Measurements from ENCODE around the gene PCAT7. TPM values are rescaled to one million over a fixed set of nuclear protein-coding genes. Genes with fewer than 3 reads are reported as not detected.
"Not testable (repeated sequence)": the region's sequence is repeated elsewhere in the genome, so short reads cannot be mapped to it uniquely, and the experiment has no call there.

The PCAT7 gene
- not detected for total RNA-seq

DNA sequence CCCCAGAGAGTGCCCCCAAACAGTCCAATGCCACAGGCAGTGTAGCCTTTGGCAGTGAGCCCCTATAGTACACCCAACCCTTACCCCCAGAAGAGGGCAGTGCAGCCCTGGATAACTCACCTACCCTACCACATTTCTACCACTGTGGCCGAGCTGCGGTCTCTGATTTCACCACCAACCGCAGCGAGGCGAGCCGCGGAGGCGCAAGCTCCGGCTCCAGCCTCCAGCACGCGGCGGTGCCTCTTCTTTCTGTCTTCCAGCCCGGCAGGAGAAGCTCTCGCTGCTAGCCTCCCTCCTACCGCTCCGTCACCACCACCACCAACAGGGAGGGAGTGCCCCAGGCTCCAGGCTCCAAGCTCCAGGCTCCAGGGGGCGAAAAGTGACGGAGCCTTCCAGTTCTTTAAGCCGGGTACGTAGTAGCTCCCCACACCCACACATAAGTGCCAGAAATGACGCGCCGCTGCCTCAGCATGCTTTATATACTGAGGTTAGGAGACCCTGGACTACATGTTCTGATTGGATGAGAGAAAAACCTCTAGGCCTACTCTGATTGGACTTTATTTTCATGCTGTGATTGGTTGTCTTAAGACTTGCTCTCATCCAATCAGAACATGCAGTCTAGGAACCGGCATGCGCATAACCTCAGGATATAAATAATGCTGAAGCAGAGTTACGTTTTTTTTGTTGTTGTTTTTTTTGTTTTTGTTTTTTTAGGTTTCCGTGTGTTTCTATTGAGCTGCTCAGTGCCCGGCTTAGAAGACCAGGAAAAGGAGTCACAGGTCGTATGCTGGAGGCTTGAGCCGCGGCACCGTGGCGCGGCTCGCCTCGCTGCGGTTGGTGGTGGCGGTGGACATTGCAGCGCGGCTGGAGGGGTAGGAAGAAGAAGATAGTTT, at the start of gene PCAT7:
PCAT7 (plus strand) TSS at position 645 of the 893 bp plus-strand sequence.
- no peak for DNase-seq

DNA sequence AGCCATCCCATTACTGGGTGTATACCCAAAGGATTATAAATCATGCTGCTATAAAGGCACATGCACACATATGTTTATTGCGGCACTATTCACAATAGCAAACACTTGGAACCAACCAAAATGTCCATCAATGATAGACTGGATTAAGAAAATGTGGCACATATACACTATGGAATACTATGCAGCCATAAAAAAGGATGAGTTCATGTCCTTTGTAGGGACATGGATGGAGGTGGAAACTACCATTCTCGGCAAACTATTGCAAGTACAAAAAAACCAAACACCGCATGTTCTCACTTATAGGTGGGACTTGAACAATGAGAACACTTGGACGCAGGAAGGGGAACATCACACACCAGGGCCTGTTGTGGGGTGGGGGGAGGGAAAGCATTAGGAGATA, 48.5 kb upstream of the PCAT7 start:
- DNase-seq = not testable (repeated sequence)

DNA sequence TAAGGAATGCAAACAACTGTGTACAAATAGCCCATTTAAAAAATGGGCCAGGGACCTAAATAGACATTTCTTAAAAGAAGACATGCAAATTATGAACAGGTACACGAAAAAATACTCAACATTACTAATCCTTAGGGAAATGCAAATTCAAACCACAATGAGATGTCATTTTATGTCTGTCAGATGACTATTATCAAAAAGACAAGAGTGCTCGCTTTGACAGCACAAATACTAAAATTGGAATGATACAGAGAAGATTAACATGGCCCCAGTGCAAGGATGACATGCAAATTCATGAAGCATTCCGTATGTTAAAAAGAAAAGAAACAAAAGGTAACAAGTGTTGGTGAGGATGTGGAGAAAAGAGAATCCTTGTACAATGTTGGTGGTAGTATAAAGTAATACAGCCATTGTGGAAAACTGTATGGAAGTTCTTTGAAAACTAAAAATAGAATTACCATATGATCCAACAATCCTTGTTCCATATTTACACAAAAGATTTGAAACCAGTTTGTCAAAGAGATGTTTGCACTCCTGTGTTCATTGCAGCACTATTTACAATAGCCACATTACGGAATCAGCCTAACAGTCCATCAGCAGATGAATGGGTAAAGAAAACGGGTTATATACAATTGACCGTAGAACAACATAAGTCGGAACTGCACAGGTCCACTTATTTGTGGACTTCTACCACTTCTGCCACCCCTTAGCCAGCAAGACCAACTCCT, 47.2 kb upstream of the PCAT7 start:
- no peak for DNase-seq

DNA sequence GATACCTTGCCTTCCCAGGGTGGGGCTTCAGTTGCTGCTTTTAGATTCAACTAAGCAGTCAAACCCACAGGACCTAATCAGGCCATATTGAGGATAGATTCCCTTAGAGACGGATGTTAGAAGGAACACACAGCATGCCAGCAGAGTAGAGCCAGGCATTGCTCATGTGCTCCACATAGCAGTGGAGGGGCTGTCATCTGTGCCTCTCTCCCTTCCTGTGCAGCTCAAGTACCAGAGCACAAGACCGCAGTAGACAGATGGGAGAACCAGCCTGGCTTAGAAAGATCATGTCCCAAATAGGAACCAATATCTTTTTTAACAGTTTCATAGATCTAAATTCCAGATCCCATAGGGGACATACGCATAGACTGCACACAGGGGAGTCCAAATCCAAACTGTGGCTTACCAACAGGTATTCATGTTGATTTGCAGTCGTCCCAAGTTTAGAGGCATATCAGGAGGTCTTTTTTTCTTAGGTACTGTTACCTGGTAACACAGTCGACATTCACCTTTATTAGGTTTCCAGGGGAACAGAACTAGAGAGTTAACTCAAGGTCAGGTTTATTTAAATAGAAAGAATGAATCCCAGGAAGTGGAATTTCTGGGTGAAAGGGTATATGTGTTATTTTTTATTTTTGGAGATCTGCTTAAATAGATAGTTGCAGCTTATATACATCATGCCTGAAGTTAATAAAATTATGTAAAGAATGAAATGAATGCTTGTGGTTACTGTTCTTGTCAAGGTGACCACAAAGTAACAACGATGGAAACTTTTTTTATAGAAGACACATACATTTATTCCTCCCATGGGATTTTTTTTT, 43.5 kb upstream of the PCAT7 start:
- DNase-seq = no peak

DNA sequence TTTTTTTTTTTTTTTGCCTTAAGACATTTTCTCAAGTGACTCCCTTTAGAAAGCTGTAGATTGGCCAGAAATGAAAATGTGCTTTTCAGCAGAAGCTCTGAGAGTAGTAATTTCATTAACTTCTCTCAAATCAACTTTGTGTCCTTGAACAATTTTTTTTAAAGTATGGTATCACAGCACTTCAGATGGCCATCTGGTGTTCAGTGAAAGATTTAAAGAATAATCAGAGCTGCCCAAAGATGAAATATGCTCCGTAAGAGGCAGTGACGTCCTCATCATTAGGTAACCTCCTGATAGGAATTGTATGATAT, 43.0 kb upstream of the PCAT7 start:
- DNase-seq = no peak

DNA sequence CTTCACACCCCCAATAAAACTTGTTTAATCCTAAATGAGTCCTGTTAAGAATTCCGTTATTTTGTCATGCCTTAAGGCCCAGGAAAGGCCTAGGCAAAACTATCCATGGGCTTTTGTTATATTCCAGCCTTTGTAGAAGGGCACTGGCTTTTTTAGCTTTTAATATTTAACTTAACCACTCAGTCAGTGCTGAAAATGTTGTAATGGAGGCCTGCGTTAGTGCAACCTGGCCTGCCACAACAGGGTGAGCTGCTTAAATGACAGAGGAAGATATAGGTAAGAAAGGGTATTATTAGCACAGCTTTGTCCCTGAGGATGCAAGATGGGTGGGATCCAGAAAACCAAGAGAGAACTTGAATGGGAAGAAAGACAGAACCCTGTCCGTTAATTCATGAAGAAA, 40.2 kb upstream of the PCAT7 start:
- DNase-seq = no peak

DNA sequence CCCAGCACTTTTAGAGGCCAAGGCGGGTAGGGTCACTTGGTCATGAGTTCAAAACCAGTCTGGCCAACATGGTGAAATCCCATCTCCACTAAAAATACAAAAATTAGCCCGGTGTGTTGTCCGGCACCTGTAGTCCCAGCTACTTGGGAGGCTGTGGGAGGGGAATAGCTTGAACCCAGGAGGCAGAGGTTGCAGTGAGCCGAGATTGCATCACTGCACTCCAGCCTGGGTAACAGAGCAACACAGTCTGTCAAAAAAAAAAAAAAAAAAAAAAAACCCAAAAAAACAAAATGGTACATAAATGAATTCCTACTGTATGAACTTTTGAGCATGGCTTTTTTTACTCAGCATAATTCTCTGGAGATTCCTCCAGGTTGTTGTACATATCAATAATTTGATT, 37.6 kb upstream of the PCAT7 start:
- no peak for DNase-seq

DNA sequence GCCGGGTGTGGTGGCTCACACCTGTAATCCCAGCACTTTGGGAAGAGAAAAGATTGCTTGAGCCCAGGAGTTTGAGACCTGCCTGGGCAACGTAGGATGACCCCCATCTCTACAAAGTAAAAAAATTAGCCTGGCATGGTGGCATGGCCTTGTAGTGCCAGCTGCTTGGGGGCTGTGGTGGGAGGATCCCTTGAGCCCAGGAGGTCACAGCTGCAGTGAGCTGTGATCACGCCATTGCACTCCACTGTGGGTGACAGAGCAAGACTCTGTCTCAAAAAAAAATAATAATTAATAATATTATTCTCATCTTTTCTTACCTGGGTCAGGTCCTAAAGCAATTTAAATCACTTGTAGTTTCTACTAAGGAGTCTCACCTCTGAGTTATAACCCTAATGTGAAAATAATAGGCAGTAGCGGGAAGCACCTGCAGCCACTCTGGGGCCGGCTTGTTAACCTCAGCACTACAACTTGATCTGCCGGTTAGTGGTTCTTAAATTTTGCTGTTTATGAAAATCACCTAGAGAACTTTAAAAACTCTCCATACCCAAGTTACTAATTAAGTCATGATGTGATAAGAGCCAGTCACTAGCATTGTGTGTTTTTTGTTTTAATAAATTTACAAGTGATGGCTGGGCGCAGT, 29.4 kb upstream of the PCAT7 start:
- no peak for DNase-seq

DNA sequence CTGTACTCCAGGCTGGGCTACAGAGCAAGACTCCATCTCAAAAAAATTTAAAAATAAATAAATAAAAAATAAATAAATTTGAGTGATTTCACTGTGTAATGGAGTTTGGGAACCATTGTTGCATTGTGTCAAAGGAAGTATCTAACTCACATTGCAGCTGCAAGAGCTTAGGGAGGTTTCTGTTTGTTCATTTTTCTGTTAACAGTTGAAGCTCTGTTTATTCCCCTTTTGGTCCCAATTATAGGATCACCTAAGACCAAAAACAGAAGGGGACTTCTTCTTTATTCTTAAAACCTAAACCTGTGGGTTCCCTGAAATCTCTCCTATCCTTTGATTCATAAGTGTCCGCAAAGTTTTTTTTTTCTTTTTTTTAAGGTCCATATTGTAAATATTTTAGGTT, 28.6 kb upstream of the PCAT7 start:
- DNase-seq = no peak

DNA sequence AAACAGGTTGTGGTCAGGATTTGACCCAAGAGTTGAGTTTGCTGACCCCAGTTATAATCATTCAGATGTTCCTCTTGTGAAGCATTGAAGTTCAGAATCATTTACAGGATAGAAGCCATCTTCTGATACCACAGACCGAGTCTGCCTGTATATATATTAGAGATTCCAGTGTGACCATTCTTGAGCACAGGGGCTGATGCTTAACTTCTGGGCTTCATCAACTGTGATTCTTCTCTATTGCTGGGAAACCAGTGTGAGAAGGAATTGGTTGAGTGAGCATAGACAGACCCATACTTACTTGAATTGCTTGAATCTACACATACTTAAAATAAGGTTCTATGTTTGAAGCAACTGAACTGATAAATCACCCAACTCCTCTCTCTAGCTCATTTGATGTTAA, 27.9 kb upstream of the PCAT7 start:
- no peak for DNase-seq

DNA sequence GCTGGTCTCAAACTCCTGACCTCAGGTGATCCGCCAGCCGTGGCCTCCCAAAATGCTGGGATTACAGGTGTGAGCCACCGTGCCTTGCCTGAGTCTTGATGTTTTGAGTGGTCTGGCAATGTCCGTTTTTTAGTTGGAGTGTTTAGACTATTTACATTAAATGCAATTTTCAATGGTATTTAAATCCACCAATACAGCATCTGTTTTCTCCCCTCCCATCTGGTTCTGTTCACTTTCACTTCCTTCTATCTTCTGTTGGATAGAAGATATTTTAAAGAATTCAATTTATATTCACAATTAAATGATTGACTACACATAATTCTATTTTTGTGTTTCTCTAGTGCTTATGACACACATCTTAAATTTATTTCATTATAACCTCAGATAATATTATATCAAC, 26.0 kb upstream of the PCAT7 start:
- DNase-seq = no peak

DNA sequence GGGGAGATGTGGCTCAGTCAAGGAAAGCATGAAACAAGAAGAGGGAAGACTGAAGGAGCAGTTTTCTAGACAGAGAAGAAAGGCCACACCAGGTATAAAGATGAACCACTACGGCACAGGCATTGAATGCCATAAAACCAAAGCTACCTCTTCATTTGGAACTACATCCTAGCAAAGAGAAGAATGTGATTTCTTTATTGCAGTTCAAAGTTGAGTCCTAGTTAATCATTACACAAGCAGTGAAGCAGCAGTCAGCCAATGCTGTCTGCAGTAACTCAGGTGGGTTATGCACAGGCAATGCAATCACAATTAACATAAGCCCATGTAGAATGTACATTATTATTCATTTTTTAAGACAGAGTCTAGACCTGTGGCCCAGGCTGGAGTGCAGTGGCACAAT, 21.7 kb upstream of the PCAT7 start:
- DNase-seq = no peak

DNA sequence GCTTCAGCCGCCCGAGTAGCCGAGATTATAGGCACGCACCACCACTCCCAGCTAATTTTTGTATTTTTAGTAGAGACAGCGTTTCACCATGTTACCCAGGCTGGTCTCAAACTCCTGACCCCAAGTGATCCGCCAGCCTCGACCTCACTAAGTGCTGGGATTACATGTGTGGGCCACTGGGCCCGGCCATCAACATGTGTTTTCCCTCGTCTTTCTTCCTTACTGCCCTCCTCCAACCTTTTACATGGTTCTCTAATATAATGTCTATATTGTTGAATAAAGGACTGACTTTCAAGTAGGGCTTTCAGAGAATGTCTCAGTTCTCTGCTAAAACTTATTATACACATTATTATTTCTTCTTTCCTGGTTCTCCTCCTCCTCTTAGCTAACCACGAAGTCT, 21.3 kb upstream of the PCAT7 start:
- DNase-seq = no peak

DNA sequence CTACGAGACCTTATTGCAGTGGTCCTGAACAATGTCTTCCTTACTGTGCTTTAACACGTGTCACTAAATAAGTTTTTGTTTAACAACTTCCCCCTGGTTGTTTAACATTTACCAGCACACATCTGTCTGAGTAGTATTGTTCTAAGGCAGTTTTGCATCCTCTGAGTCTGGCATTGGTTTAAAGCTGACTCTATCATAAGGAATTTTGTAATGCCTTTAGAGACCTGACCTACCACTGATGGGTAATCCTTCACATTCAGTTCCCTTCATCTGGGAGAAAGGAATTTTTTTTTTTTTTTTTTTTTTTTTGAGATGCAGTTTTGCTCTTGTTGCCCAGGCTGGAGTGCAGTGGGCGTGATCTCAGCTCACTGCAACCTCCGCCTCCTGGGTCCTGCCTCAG, 20.0 kb upstream of the PCAT7 start:
- no peak for DNase-seq

DNA sequence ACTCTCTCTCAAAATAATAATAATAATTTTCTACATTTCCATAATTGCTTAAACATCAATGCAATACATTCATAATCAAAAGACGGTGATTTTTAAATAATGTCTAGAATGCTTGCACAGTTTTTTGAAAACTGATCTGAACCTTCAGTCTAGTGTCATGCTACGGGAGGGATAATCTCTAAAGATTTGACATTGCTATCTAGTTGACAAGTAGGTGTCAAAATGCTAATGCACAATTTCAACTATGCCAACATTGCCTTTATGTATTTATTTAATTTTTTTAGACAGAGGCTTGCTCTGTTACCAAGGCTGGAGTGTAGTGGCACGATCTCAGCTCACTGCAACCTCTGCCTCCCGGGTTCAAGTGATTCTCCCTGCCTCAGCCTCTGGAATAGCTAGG, 16.0 kb upstream of the PCAT7 start:
- no peak for DNase-seq

DNA sequence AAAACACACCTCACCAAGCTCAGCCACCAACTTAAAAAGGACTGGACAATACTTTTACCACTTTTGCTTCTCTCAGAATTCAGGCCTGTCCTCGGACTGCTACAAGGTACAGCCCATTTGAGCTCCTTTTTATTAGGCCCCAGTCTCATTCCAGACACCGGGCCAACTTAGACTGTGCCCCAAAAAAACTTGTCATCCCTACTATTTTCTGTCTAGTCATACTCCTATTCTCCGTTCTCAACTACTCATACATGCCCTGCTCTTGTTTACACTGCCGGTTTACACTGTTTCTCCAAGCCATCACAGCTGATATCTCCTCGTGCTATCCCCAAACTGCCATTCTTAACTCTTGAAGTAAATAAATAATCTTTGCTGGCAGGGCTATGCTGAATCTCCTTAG, 10.5 kb upstream of the PCAT7 start:
- DNase-seq = not testable (repeated sequence)

DNA sequence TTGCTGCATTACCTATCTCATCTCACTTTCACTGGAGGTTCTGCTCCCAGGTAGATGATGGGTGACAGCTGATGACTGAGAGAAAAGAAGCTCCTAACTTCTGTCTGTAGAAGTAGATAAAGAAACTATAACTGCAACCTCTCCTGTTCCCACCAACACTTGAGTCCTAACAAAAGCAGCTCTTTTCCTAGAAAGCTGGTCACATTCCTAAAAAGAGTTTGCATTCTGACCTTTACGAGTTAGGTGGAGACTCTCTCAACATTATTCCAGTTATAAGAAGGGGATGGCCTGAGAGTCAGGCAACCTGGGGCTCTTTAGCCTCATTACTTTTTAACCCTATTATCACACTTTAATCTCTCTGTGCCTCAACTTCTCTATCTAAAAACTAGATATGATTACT, 8.9 kb upstream of the PCAT7 start:
- DNase-seq = no peak

DNA sequence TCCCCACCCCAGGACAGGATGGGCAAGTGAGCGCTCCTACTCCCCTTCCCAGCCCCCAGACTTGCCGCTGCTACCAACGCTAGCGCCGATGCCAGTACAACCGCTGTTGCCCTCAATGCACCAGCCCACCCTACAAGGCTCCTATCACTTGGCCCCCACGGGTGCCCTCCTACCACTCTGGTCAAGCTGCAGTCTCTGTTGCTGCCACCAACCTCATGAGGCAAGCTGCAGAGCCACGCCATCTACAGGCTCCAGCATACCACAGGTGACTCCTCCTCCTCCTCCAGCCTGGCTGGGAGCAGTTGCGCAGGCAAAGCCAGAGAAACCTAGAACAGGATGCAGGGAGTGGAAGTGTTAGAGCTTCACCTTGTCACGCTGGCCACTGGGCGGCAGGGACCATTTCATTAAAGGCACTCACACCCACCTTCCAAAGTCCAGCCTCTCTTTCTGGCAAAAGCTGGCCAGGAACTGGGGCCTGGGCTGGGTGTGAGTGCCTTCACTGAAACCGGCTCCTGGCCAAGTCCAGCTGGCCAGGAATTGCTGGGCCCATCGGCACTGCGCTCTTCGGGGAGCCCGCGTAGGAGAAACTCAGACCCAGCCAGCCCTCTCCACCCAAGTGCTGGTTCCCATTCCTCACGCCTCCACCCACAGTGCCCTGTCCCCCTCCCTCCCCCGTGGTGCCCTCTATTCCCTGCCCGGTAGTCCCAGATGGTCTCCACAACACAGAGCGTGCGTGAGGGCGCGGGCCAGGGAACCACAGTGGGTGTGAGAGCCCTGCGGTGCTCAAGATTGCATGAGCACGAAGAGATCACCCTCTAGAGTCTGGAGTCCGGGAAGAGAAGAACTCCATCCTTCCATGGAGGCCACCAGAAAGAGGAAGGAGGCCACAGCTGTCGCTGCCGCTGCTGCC, 1.6 kb upstream of the PCAT7 start:
- DNase-seq = no peak

DNA sequence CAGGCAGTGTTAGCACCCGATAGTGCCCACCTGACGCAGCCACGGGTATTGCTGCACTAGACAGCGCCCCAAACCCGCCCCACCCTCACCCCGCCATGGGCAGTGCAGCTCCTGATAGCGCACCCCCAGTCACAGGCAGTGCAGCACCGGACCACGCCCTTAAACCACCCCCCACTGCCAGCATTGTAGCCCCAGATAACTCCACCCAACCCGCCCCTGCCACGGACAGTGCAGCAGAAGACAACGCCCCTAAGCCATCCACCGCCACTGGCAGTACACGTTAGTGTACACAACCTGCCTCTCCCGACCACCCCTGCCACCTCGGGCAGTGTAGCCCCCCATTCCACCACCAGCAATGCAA, 825 bp upstream of the PCAT7 start:
- no peak for DNase-seq

DNA sequence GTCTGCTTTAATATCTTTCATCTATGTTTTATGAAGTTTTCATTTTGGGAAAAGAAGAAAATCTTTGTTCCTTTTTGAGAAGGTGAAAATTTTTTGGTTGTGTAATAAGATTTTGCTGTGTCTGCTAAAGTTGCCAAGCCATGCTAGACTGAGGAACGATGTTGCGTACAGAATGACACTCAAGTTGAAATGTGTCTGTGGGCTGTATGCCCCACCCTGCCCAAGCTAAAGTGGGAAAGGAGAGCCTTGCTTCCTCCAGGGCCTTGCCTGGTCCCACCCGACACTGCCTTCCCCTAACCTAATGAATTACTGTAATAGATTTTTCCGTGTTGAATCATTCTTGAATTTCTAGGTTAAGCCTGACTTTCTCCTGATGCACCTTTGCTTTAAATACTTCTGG, 2.5 kb downstream of the PCAT7 start:
- DNase-seq = no peak

DNA sequence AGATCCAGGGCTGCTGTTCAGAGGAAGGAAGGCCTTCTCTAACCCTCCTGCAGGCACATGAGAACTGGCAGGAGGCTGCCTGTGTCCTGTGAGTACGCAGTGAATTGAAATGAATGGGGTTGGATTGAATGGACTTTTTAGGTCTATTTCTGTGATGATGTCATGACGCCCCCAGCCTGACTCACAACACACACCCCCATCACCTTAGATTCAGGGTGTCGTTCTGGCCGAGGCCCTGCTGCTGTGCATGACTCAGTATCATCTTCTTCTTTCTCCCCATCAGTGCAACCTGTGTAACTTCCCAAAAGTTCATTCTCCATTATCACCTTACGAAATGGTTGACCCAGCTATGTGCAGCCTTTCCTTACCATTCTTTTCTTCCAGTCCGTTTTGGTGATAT, 5.4 kb downstream of the PCAT7 start:
- DNase-seq = no peak

DNA sequence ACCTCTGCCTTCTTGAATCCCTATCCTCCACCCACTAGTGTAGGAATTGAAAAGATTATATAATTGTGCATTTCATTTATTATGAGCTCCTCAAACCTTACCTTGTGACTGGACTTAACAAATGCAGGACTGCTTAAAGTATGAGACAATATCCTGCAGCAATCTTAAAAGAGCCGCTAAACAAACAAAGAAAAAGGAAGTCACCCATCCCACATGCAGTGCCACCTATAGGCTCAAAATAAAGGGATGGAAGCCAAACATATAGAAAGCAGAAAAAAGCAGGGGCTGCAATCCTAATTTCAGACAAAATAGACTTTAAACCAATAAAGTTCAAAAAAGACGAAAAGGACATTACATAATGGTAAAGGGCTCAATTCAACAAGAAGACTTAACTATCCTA, 8.7 kb downstream of the PCAT7 start:
- no peak for DNase-seq
